Activated T-helper 9 cell treated with anti-CD3 and anti-CD28 coated beads, Interleukin-2, amount 50 U/mL, for 16 hours (primary cell): Measurements from ENCODE around the gene NUBP1.
"Not testable (repeated sequence)": the region's sequence is repeated elsewhere in the genome, so short reads cannot be mapped to it uniquely, and the experiment has no call there.

Experiments
- DNase-seq: peaks from one replicate; pipeline ENCODE4 v3.0.0-alpha.2; 2020; ENCODE audit warnings: low read depth

The NUBP1 gene

GRCh38 chr16:10743610-10744369 lies at the start of gene NUBP1:
Gene NUBP1 (plus strand): TSS chr16:10743842. CDS start chr16:10743864, 22 bp downstream.
- DNase-seq: peak; percentile 99

- no peak for DNase-seq
Measured at GRCh38 chr16:10693889-10694288, 49.8 kb upstream of the NUBP1 start.

GRCh38 chr16:10694306-10694705 lies 49.3 kb upstream of the NUBP1 start:
- DNase-seq: no peak

DNA sequence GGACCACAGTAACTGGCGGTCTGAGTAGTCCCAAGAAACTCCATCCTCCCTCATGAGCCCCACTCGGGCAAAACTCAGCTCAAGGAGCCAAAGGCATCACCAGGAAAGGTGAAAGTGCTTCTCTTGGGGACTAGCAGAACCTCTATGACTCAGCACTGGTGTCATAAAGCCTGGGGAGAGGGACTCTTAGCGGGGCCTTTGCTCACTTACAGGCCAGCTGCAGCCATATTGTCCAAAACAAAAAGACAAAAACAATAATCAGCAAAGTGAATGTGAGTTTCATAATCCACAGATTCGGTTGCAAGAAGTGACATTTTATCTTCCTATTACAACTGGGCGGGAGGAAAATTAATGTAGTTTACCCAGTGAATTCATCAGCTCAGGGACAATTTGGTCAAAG lies 48.8 kb upstream of the NUBP1 start, which contains the start of gene TEKT5:
Gene TEKT5 (minus strand): TSS at position 101 of the 400 bp plus-strand sequence. CDS start 57 bp downstream, at position 44.
- DNase-seq: no peak

DNA sequence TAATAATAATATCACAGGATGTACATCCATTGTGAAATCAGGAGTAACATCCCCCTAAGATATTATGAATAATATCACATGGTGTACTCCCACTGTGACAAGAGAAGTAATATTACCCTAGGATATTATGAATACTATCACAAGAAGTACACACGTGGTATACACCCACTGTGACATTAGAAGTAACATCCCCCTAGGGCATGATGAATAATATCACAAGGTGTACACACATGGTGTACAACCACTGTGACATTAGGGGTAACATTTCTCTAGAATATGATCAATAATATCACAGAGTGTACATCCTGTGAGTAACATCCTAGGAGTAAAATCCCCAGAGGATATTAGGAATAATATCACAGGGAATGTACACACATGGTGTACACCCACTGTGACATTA lies 43.9 kb upstream of the NUBP1 start:
- no peak for DNase-seq

GRCh38 chr16:10708969-10709368 lies 34.7 kb upstream of the NUBP1 start:
- DNase-seq: no peak

DNA sequence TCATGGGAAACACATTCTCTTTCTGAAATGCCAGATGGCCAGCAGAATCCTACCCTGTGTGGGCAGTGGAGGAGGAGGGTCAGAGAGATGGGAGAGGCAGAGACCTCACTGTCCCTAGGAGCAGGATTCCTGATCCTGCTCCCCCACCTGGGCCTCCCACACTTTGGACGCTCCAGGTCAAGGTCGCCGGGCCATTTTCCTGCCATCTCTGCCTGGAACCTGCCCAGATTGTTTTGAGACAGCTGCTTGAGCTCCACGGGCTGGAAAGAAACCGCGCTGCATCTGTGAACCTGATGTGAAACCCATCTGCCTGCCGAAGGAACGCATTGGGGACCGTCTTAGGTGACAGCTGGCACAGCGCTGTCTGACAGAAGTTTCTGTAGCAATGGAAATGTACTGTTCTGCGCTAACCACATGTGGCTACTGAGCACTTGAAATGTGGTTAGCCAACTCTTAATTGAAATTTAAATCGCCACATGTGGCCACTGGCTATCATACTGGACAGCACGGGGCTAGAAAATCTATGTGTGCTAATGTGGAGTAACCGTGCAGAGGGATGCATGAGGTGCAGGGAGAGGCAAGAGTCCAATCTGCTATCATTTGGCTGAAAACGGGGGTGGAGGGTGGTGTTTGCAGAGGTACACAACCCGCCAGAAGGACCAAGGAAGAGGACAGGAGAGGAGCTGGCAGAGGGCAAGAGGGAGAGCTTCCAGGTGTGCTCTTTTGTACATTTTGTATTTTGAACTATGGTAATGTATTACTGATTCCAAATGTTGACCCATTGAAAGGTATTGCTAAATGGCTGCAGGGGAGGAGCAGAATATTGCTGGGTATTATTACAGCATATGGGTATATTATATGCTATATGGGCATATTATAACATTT lies 15.4 kb upstream of the NUBP1 start:
- DNase-seq: no peak

GRCh38 chr16:10729104-10730048 lies 14.3 kb upstream of the NUBP1 start:
- DNase-seq: no peak

DNA sequence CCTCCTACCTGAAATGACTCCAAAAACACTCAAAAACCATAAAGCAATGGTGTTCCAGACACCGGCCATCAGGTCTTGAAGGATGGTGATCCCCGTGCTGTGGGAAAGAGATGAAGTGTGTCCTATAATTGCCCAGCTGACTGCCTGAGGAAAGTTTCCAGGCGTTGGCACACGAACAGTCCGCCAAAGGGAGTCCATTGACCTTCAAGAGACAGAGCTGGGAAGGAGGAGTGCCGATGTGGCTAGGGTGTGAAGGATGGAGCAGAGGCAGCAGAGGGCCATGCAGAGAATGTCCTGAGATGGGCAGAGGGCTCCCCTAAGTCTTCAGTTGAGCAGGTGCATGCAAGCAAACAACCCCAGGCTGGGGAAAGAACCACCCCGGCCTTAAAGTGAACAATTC lies 11.9 kb upstream of the NUBP1 start:
- DNase-seq: no peak

DNA sequence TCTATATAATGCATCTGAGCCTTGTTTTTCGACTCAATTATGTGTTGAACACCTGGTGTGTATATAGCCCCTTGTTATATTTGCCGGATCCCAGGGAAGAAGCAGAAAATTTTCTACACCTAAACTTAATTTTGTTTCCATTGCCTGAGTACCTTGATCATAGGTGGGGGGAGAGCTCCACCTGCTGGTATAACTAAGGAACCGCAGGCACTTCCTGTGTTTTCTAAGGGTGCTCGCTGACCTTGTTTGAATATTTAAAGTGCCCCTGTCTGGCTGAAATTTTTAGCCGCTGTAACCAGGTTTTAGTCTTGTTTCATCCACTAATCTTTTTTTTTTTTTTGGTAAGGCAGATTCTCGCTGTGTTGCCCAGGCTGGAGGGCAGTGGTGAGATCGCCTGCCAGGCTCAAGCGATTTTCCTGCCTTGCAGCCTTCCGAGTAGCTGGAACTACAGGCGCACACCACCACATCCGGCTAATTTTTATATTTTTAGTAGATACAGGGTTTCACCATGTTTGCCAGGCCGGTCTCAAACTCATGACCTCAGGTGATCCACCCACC lies 6.5 kb upstream of the NUBP1 start:
- peak; percentile 35 for DNase-seq

GRCh38 chr16:10738231-10739077 lies 5.2 kb upstream of the NUBP1 start:
- DNase-seq: peak; percentile 33

GRCh38 chr16:10740000-10740844 lies 3.4 kb upstream of the NUBP1 start:
- DNase-seq: no peak

DNA sequence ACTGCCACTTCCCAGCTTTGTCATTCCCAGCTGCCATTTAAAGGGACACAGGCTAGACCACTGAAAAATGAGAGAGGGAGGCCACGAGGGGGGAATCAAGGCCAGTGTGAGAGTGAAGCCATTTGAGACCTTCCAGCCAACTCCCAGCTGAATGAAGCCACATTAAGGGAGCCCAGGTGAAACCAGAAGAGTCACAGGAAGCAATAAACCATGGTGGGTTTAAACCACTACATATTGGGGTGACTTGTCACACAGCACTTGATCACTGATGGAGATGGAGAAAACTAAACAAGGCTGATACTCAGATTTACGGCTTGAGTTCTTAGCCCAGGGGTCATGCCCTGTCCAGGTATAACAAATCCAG lies 2.8 kb upstream of the NUBP1 start:
- DNase-seq: no peak

DNA sequence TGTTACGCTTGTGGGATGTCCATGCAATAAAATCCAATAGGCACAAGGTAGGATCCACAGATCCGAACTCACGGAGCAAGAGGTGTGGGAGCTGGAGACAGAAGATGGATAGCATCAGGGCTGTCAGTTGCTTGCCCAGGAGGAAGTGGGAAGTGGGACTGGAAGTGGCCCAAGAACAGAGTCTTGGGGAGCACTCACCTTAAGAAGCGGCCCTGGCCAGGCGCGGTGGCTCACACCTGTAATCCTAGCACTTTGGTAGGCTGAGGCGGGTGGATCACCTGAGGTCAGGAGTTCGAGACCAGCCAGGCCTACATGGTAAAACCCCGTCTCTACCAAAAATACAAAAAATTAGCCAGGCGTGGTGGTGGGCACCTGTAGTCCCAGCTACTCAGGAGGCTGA lies 2.4 kb upstream of the NUBP1 start:
- DNase-seq: not testable (repeated sequence)

DNA sequence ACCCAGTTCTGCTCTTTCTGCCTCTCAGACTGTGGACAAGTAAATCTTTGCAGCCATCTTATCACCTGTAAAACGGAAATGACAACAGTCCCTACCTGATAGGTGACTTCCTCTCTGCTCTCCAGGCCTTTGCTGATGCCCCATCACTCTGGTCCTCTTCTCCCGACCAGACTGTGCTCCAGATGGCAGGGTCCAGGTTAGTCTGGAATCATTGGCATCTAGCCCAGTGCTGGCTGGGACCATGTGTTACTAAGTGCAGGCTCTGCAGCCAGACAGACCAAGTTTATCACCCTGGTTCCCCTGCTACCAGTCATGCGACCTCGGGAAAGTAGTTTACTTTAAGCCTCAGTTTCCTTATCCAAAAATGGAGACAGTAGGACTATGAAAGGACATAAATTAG lies 1.8 kb upstream of the NUBP1 start:
- DNase-seq: no peak

DNA sequence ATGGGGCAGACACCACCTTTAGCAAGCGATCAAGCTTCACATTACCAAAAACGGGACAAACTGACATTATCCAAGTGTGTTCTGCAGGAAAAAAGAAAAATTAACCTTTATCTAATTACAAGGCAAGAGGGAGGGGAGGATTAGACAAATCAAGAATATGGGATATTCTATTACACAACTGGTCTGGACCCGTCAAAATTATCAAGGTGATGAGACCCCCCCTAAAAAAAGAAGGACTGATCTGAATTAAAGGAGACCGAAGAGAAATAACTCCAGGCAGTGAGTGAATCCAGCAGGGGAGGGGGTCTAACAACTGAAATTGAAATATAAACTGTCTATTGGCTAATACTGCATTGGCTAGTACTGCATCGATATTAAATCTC lies 424 bp upstream of the NUBP1 start:
- no peak for DNase-seq

DNA sequence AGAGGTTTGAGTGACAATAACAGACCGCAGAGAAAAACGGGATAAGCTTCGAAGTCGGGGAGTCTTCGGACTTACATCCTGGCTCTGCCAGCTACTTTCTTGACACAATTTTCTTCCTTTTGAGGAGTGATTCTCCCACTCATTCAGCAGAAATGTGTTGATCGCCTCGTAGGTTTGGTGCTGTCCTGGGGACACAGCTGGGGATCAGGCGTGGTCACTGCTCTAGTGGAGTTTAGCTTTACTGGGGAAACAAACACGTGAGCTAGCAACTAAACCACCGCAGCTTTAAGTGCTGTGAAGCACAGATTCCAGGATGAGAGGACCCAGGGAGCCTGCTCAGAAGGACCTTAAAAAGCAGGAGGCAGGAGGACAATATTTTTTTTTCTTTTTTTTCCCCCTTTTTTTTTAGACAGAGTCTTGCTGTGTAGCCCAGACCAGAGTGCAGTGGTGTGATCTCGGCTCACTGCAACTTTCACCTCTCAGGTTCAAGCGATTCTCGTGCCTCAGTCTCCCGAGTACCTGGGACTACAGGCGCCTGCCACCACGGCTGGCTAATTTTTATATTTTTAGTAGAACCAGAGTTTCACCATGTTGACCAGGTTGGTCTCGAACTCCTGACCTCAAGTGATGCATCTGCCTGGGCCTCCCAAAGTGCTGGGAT lies 858 bp downstream of the NUBP1 start:
- DNase-seq: no peak

GRCh38 chr16:10745841-10746240 lies 2.2 kb downstream of the NUBP1 start:
- DNase-seq: no peak

GRCh38 chr16:10750793-10751192 lies 7.2 kb downstream of the NUBP1 start:
- DNase-seq: no peak
